Astrocyte (in vitro differentiated cells and primary cell): Measurements from ENCODE around the gene SAMD14. TPM values are rescaled to one million over a fixed set of nuclear protein-coding genes. Genes with fewer than 3 reads are reported as not detected.

Source experiments
- DNase-seq: peaks from one replicate; pipeline ENCODE4 v3.0.0-alpha.2; 2010; ENCODE audit warnings: low read depth
- FAIRE-seq: peaks from 2 replicates; lab custom pipeline; 2011; peaks lifted over from hg19 to GRCh38; lab: Jason Lieb, UNC
- H2AFZ ChIP-seq: 2 replicates; pipeline ENCODE4 v1.6.0; 2012; ENCODE audit warnings: low read depth, low read length, inconsistent platforms
- H3K27ac ChIP-seq: 2 replicates; pipeline ENCODE4 v1.5.1; 2011; ENCODE audit warnings: low read depth, low read length, inconsistent platforms
- H3K27me3 ChIP-seq: 2 replicates; pipeline ENCODE4 v1.6.0; 2011; ENCODE audit warnings: low read length, inconsistent platforms; ENCODE audit not compliant: insufficient read depth
- H3K36me3 ChIP-seq: 2 replicates; pipeline ENCODE4 v1.5.1; 2011; ENCODE audit warnings: low read length, inconsistent platforms; ENCODE audit not compliant: insufficient read depth
- H3K4me1 ChIP-seq: 2 replicates; pipeline ENCODE4 v1.5.1; 2011; ENCODE audit warnings: low read length, inconsistent platforms; ENCODE audit not compliant: insufficient read depth
- H3K4me2 ChIP-seq: 2 replicates; pipeline ENCODE4 v1.6.0; 2012; ENCODE audit warnings: low read length, inconsistent platforms
- H3K4me3 ChIP-seq: 2 replicates; pipeline ENCODE4 v1.5.1; 2011; ENCODE audit warnings: low read depth, mild to moderate bottlenecking, low read length, inconsistent platforms; ENCODE audit not compliant: insufficient read depth
- H3K79me2 ChIP-seq: 2 replicates; pipeline ENCODE4 v1.6.0; 2012; ENCODE audit warnings: mild to moderate bottlenecking, low read length, inconsistent platforms; ENCODE audit not compliant: insufficient read depth
- H3K9ac ChIP-seq: 2 replicates; pipeline ENCODE4 v1.6.0; 2012; ENCODE audit warnings: mild to moderate bottlenecking, low read length, inconsistent platforms
- H3K9me3 ChIP-seq: 2 replicates; pipeline ENCODE4 v1.5.1; 2012; ENCODE audit warnings: low read depth, mild to moderate bottlenecking, low read length, inconsistent platforms; ENCODE audit not compliant: insufficient read depth
- H4K20me1 ChIP-seq: 2 replicates; pipeline ENCODE4 v1.6.0; 2012; ENCODE audit warnings: low read length, inconsistent platforms; ENCODE audit not compliant: insufficient read depth
- H3K27ac Mint-ChIP-seq: one replicate; pipeline ENCODE4 v1.8.0; 2021; ENCODE audit warnings: mild to moderate bottlenecking, mixed read lengths; ENCODE audit not compliant: unreplicated experiment
- H3K27me3 Mint-ChIP-seq: one replicate; pipeline ENCODE4 v1.8.0; 2021; ENCODE audit warnings: low read depth, mixed read lengths; ENCODE audit not compliant: unreplicated experiment
- H3K36me3 Mint-ChIP-seq: one replicate; pipeline ENCODE4 v1.8.0; 2021; ENCODE audit warnings: low read depth, mixed read lengths; ENCODE audit not compliant: unreplicated experiment
- H3K4me1 Mint-ChIP-seq: one replicate; pipeline ENCODE4 v1.8.0; 2021; ENCODE audit warnings: low read depth, mixed read lengths; ENCODE audit not compliant: unreplicated experiment
- H3K4me3 Mint-ChIP-seq: one replicate; pipeline ENCODE4 v1.8.0; 2021; ENCODE audit warnings: mild to moderate bottlenecking, moderate library complexity, mixed read lengths; ENCODE audit not compliant: unreplicated experiment
- H3K9me3 Mint-ChIP-seq: one replicate; pipeline ENCODE4 v1.8.0; 2021; ENCODE audit warnings: mild to moderate bottlenecking, mixed read lengths; ENCODE audit not compliant: unreplicated experiment
- EZH2 ChIP-seq: IDR thresholded peaks from 2 replicates; pipeline ENCODE4 v1.6.1; 2012; ENCODE audit warnings: mild to moderate bottlenecking, low read length, inconsistent platforms; ENCODE audit not compliant: insufficient read depth
- total RNA-seq: library from RNA; stranded (reverse); gene quantifications from 2 replicates; pipeline ENCODE4 v1.2.1, GENCODE V29; 2021
- TF ChIP-seq, protein P1 (sequence below): IDR thresholded peaks from 2 replicates; pipeline ENCODE4 v1.5.1; 2011; ENCODE audit warnings: low read depth, mild to moderate bottlenecking, inconsistent platforms, low read length, moderate library complexity; ENCODE audit not compliant: insufficient read depth

Gene SAMD14
- total RNA-seq, 1 donor from 2014 or later, result 10.8 TPM

GRCh38 chr17:50139185-50139783, 9.3 kb upstream of the SAMD14 start:
- Mint-ChIP-seq H3K36me3 (peaks cover 62% of the 10 kb centered on the region), H3K4me1 (no peaks in the 10 kb centered on the region), H3K4me3 (no peak overlapping the region), H3K27ac (no peak overlapping the region), H3K9me3 (no peaks in the 10 kb centered on the region), H3K27me3 (no peaks in the 10 kb centered on the region)
- Histone ChIP-seq H3K4me2 (no peak overlapping the region), H3K27ac (no peak overlapping the region), H4K20me1 (peaks cover 94% of the 10 kb centered on the region), H3K4me3 (no peak overlapping the region), H2AFZ (no peak overlapping the region), H3K36me3 (peaks cover 45% of the 10 kb centered on the region), H3K9ac (no peak overlapping the region), H3K4me1 (peaks cover 9% of the 10 kb centered on the region), H3K79me2 (peaks cover 51% of the 10 kb centered on the region), H3K27me3 (no peaks in the 10 kb centered on the region), H3K9me3 (no peaks in the 10 kb centered on the region)
- no peak for DNase-seq
- TF ChIP-seq, protein P1, sequence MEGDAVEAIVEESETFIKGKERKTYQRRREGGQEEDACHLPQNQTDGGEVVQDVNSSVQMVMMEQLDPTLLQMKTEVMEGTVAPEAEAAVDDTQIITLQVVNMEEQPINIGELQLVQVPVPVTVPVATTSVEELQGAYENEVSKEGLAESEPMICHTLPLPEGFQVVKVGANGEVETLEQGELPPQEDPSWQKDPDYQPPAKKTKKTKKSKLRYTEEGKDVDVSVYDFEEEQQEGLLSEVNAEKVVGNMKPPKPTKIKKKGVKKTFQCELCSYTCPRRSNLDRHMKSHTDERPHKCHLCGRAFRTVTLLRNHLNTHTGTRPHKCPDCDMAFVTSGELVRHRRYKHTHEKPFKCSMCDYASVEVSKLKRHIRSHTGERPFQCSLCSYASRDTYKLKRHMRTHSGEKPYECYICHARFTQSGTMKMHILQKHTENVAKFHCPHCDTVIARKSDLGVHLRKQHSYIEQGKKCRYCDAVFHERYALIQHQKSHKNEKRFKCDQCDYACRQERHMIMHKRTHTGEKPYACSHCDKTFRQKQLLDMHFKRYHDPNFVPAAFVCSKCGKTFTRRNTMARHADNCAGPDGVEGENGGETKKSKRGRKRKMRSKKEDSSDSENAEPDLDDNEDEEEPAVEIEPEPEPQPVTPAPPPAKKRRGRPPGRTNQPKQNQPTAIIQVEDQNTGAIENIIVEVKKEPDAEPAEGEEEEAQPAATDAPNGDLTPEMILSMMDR, result no peak
- TF ChIP-seq EZH2, result peak; percentile 32
- no peak for FAIRE-seq

GRCh38 chr17:50137042-50137441, 7.1 kb upstream of the SAMD14 start:
- no peak overlapping the region for H3K9ac ChIP-seq
- H3K27ac ChIP-seq, result no peak overlapping the region
- H3K4me2 ChIP-seq, result no peak overlapping the region
- Mint-ChIP-seq H3K4me1 (peaks cover 9% of the 10 kb centered on the region), H3K27ac (peak overlapping the region; percentile 41), H3K27me3 (no peaks in the 10 kb centered on the region), H3K36me3 (peaks cover 44% of the 10 kb centered on the region), H3K4me3 (no peak overlapping the region), H3K9me3 (no peaks in the 10 kb centered on the region)
- H3K9me3 ChIP-seq, result no peaks in the 10 kb centered on the region
- no peak overlapping the region for H3K4me3 ChIP-seq
- no peak overlapping the region for H2AFZ ChIP-seq
- no peaks in the 10 kb centered on the region for H3K27me3 ChIP-seq
- TF ChIP-seq EZH2, result no peak
- TF ChIP-seq, protein P1, result no peak
- peaks cover 92% of the 10 kb centered on the region for H4K20me1 ChIP-seq
- FAIRE-seq (no peak), DNase-seq (no peak)
- peaks cover 29% of the 10 kb centered on the region for H3K79me2 ChIP-seq
- H3K4me1 ChIP-seq, result peaks cover 19% of the 10 kb centered on the region
- H3K36me3 ChIP-seq, result peaks cover 38% of the 10 kb centered on the region

DNA sequence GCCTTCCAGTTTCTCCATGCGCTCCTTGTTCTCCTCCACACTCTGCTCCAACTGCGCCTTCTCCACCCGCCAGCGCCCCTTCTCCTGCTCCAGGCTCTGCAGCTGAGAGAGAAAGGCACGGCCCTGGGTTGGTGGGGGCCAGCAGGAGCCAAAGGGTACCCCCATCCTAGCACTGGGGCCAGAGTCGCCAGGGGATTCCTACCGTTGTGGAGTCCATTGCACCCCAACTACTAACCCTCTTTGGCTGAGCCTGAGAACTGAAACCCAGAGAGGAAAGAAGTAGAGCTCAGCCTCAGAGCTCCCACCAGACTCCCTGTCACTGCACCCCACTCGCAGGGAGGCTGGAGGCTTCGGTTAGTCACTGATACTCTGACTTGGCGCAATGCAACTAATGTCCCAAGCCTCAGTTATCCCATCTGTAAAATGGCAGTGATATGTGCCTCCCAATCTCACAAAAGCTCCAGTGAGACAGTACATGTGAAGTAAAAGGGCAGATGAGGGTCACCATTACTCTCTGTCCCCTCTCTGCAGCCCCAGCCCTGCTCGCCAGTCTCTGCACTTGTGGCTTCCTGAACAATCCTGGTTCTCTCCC, 6.2 kb upstream of the SAMD14 start:
- Histone ChIP-seq H3K4me2 (no peak overlapping the region), H3K9ac (no peak overlapping the region), H3K27me3 (no peaks in the 10 kb centered on the region), H4K20me1 (peaks cover 85% of the 10 kb centered on the region), H3K4me3 (no peak overlapping the region), H3K36me3 (peaks cover 30% of the 10 kb centered on the region), H3K79me2 (peaks cover 24% of the 10 kb centered on the region), H3K4me1 (peaks cover 19% of the 10 kb centered on the region), H3K9me3 (no peaks in the 10 kb centered on the region), H3K27ac (no peak overlapping the region), H2AFZ (no peak overlapping the region)
- Mint-ChIP-seq H3K27me3 (no peaks in the 10 kb centered on the region), H3K27ac (no peak overlapping the region), H3K9me3 (no peaks in the 10 kb centered on the region), H3K4me1 (peaks cover 11% of the 10 kb centered on the region), H3K4me3 (no peak overlapping the region), H3K36me3 (peaks cover 37% of the 10 kb centered on the region)
- no peak for DNase-seq
- TF ChIP-seq EZH2, result no peak
- TF ChIP-seq, protein P1, result no peak
- no peak for FAIRE-seq
